GM12864 (cell line): ENCODE data around the gene HOTAIR.

ENCODE experiments used
- DNase-seq: peaks from one replicate; pipeline ENCODE4 v3.0.0-alpha.2; 2011; ENCODE audit warnings: low read depth
- H3K4me3 ChIP-seq: 2 replicates; pipeline ENCODE4 v1.5.1; 2011; ENCODE audit warnings: mild to moderate bottlenecking, low read depth, low read length, control low read depth
- CTCF ChIP-seq: IDR thresholded peaks from 2 replicates; pipeline ENCODE4 v1.5.1; 2011; ENCODE audit warnings: low read depth, mild to moderate bottlenecking, moderate library complexity, low read length, control low read depth, inconsistent platforms; ENCODE audit errors: missing control alignments

Gene HOTAIR

GRCh38 chr12:54016051-54016450 is 41.3 kb upstream of the HOTAIR start:
- no peak for TF ChIP-seq CTCF
- no peak overlapping the region for H3K4me3 ChIP-seq
- DNase-seq, result no peak

- no peak overlapping the region for H3K4me3 ChIP-seq
- no peak for TF ChIP-seq CTCF
- no peak for DNase-seq
Measured at GRCh38 chr12:54015018-54015931, 40.5 kb upstream of the HOTAIR start.

GRCh38 chr12:54014377-54015017 is 39.7 kb upstream of the HOTAIR start:
- DNase-seq, result no peak
- no peak for TF ChIP-seq CTCF
- no peak overlapping the region for H3K4me3 ChIP-seq

GRCh38 chr12:54012631-54013409 is 38.1 kb upstream of the HOTAIR start:
- no peak for DNase-seq
- TF ChIP-seq CTCF, result peak; percentile 23
- no peak overlapping the region for H3K4me3 ChIP-seq

- no peak for DNase-seq
- TF ChIP-seq CTCF, result no peak
- H3K4me3 ChIP-seq, result no peak overlapping the region
Measured at GRCh38 chr12:54011665-54012532, 37.1 kb upstream of the HOTAIR start.

DNA sequence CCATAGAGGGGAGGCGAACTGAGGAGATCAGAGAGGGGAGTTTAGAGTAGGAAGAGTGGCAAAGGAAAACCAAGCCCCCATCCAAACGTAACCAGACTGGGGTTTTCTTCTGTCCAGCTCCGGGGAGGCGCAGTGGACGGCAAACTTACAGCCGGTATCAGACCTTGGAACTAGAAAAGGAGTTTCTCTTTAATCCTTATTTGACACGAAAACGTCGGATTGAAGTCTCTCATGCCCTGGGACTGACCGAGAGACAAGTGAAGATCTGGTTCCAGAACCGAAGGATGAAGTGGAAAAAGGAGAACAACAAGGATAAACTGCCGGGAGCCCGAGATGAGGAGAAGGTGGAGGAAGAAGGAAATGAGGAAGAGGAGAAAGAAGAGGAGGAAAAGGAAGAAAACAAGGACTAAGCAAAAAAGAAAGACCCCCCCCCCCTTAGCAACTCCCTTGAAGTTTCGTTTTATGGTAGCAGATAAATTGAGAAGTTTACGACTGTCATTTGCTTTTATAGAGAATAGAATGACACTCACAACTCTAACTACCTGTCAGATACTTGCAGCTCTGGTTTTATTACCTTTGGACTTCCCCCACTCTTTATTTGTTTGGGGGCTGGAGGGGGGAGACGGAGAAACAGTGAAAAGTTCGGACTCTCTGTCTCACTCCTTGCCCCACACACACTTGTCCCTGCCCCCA is 36.4 kb upstream of the HOTAIR start:
- DNase-seq, result no peak
- H3K4me3 ChIP-seq, result no peak overlapping the region
- TF ChIP-seq CTCF, result no peak
